ENCODE results near the gene RBBP5. TPM values are rescaled to one million over a fixed set of nuclear protein-coding genes. Genes with fewer than 3 reads are reported as not detected.

RBBP5 gene
- total RNA-seq, 2 donors from 2014 or later, result 17.8 to 23.6 TPM

DNA sequence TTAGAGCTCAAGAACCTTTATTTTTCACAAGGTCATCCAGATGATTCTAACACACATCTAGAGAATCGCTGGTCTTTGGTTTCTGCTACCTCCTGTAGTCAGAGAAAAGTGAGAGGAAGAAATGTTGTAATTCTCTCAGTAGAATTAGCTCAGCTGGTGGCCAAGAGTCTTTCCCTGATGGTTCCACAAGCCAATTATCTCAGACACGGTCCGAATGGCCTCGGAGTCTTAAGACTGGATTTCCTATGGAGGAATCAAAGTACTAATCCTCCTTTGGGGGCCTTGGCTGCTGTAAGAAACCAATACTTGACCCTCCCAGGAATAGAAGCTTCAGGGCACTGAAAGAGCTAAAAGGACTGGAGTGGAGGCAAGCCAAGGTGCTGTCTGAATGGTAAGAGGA lies 39.3 kb downstream of the RBBP5 start:
- Histone ChIP-seq H3K36me3 (ENCODE audit: control insufficient read depth, insufficient read depth, low read length) (peaks cover 36% of the 10 kb centered on the region), H3K27me3 (ENCODE audit: control insufficient read depth, insufficient read depth, low read length, poor library complexity, severe bottlenecking) (no peaks in the 10 kb centered on the region), H3K4me1 (ENCODE audit: control insufficient read depth, insufficient read depth, low read length) (no peaks in the 10 kb centered on the region), H3K9ac (ENCODE audit: extremely low read depth, low read length, poor library complexity, severe bottlenecking) (no peak overlapping the region), H3K4me3 (ENCODE audit: low read length) (no peak overlapping the region), H3K9me3 (ENCODE audit: control insufficient read depth, low read length) (no peaks in the 10 kb centered on the region), H3K27ac (ENCODE audit: low read depth, low read length) (no peak overlapping the region)
- Mint-ChIP-seq H3K36me3 (ENCODE audit: low read depth) (peaks cover 27% of the 10 kb centered on the region), H3K27ac (no peak overlapping the region), H3K9me3 (no peaks in the 10 kb centered on the region), H3K4me1 (no peaks in the 10 kb centered on the region), H3K27me3 (ENCODE audit: insufficient read depth) (no peaks in the 10 kb centered on the region), H3K4me3 (no peak overlapping the region)
- 88 to 92% methylated on average over 4 of the region's 4 CpGs for WGBS, 2 experiments (ENCODE audit: insufficient coverage in 1 of 2, insufficient read length in 1 of 2)
- TF ChIP-seq, protein P1, sequence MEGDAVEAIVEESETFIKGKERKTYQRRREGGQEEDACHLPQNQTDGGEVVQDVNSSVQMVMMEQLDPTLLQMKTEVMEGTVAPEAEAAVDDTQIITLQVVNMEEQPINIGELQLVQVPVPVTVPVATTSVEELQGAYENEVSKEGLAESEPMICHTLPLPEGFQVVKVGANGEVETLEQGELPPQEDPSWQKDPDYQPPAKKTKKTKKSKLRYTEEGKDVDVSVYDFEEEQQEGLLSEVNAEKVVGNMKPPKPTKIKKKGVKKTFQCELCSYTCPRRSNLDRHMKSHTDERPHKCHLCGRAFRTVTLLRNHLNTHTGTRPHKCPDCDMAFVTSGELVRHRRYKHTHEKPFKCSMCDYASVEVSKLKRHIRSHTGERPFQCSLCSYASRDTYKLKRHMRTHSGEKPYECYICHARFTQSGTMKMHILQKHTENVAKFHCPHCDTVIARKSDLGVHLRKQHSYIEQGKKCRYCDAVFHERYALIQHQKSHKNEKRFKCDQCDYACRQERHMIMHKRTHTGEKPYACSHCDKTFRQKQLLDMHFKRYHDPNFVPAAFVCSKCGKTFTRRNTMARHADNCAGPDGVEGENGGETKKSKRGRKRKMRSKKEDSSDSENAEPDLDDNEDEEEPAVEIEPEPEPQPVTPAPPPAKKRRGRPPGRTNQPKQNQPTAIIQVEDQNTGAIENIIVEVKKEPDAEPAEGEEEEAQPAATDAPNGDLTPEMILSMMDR (conservative IDR thresholded peaks at IDR 0.05), result no peak
- DNase-seq, result no peak

DNA sequence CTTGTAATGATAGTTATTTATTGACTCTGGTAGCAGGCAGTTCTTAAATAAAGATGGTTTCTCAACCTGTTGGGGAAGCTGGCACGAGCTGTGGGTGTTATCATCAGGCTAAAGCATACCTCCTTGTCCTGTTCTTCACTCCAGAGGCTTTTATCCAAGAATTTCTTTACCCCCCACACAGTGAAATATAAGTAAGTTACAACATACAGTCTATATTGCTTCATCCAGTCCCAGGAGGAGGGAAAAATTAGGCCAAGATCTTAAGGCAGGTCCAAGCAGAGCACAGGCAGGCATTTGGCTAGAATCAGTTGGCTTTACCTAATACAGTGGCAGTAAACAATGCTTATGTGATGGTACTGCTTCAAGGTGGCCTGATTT lies 43.9 kb downstream of the RBBP5 start:
- no peaks in the 10 kb centered on the region for H3K27me3 ChIP-seq (ENCODE audit: control insufficient read depth, insufficient read depth, low read length, poor library complexity, severe bottlenecking)
- Mint-ChIP-seq H3K27ac (no peak overlapping the region), H3K27me3 (ENCODE audit: insufficient read depth) (peaks cover 2% of the 10 kb centered on the region), H3K36me3 (ENCODE audit: low read depth) (peaks cover 3% of the 10 kb centered on the region), H3K9me3 (no peaks in the 10 kb centered on the region), H3K4me3 (no peak overlapping the region), H3K4me1 (no peaks in the 10 kb centered on the region)
- H3K4me1 ChIP-seq (ENCODE audit: control insufficient read depth, insufficient read depth, low read length), result no peaks in the 10 kb centered on the region
- no peak overlapping the region for H3K27ac ChIP-seq (ENCODE audit: low read depth, low read length)
- H3K9me3 ChIP-seq (ENCODE audit: control insufficient read depth, low read length), result no peaks in the 10 kb centered on the region
- H3K9ac ChIP-seq (ENCODE audit: extremely low read depth, low read length, poor library complexity, severe bottlenecking), result no peak overlapping the region
- TF ChIP-seq, protein P1 (conservative IDR thresholded peaks at IDR 0.05), result no peak
- 88% methylated on average over 1 of the region's 1 CpG; no CpG with 5 or more reads in 1 of the 2 experiments for WGBS, 2 experiments (ENCODE audit: insufficient coverage in 1 of 2, insufficient read length in 1 of 2)
- no peaks in the 10 kb centered on the region for H3K36me3 ChIP-seq (ENCODE audit: control insufficient read depth, insufficient read depth, low read length)
- DNase-seq, result no peak
- H3K4me3 ChIP-seq (ENCODE audit: low read length), result no peak overlapping the region

DNA sequence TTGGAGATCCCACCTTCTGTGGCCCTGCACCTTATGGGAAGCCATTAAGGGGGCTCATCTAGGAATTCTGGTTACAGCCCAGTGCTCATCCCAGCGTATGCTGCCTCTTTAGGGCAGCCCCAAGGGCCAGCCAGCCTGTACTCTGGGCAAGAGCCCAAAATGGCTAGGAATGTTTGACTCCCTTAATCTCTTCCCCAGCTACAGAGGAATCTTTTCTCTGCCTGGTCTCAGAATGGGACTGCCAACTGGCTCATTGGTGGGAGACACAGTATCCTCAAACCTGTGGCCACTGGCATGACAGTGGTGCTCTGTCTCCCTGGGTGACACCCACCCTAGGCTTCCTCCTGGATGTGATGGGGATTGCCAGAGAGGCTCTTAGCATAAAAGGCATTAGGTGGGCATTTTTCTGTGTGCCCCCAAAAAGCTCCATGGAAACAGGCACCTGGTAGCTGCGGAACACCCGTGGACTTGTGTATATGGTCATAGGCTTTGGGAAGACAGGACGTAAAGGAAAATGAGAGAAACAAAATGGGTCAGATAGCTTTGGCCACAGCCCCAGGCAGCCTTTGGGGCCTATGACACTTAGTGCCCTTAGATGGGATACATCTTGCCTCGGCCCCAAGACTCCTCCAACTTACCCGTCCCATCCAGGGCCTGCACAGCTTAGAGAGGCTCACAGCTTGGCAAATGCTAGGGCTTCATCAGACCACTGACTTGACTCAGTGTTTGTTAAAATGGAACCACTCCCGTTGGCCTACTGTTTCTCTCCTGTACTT lies 44.4 kb downstream of the RBBP5 start:
- no peaks in the 10 kb centered on the region for H3K4me1 Mint-ChIP-seq
- Histone ChIP-seq H3K36me3 (ENCODE audit: control insufficient read depth, insufficient read depth, low read length) (no peaks in the 10 kb centered on the region), H3K9me3 (ENCODE audit: control insufficient read depth, low read length) (no peaks in the 10 kb centered on the region), H3K4me3 (ENCODE audit: low read length) (no peak overlapping the region), H3K4me1 (ENCODE audit: control insufficient read depth, insufficient read depth, low read length) (no peaks in the 10 kb centered on the region), H3K27ac (ENCODE audit: low read depth, low read length) (no peak overlapping the region), H3K27me3 (ENCODE audit: control insufficient read depth, insufficient read depth, low read length, poor library complexity, severe bottlenecking) (no peaks in the 10 kb centered on the region), H3K9ac (ENCODE audit: extremely low read depth, low read length, poor library complexity, severe bottlenecking) (no peak overlapping the region)
- WGBS, 2 experiments (ENCODE audit: insufficient coverage in 1 of 2, insufficient read length in 1 of 2), result 91 to 100% methylated on average over 4 to 7 of the region's 7 CpGs
- H3K27ac Mint-ChIP-seq, result no peak overlapping the region
- no peak for DNase-seq
- H3K27me3 Mint-ChIP-seq (ENCODE audit: insufficient read depth), result peaks cover 2% of the 10 kb centered on the region
- no peaks in the 10 kb centered on the region for H3K9me3 Mint-ChIP-seq
- no peak overlapping the region for H3K4me3 Mint-ChIP-seq
- TF ChIP-seq, protein P1 (conservative IDR thresholded peaks at IDR 0.05), result no peak
- peaks cover under 1% of the 10 kb centered on the region for H3K36me3 Mint-ChIP-seq (ENCODE audit: low read depth)
